ENCODE data around the gene SMG6.
A peak's percentile ranks its signal among the peaks of the same experiment; 100 is the strongest.

SMG6 gene

DNA sequence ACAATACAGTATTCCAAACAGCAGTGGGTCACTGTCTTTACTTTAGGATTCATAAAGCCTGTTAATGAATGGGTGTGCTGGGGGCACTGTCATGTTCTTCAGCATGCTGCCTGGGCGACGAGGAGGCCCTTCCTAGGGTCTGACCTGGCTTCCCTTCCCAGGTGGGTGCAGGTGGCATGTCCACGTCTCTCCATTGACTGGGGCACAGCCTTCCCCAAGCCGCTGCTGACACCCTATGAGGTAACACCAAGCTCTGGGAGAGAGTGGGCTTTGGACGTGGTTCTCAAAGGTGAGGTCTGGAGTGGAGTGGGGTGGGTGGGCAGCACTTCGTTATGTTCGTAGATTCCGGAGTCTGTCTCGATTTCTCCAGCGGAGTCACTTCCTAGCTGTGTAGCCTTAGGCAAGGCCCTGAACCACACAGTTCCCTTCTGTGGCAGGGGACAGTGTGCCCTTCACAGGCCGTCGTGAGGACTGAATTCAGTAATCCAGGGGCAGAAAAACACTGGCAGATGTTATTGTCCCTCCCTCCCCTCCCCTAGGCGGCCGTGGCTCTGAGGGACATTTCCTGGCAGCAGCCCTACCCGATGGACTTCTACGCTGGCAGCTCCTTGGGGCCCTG is 262.5 kb downstream of the SMG6 start:
- no peak for DNase-seq

DNA sequence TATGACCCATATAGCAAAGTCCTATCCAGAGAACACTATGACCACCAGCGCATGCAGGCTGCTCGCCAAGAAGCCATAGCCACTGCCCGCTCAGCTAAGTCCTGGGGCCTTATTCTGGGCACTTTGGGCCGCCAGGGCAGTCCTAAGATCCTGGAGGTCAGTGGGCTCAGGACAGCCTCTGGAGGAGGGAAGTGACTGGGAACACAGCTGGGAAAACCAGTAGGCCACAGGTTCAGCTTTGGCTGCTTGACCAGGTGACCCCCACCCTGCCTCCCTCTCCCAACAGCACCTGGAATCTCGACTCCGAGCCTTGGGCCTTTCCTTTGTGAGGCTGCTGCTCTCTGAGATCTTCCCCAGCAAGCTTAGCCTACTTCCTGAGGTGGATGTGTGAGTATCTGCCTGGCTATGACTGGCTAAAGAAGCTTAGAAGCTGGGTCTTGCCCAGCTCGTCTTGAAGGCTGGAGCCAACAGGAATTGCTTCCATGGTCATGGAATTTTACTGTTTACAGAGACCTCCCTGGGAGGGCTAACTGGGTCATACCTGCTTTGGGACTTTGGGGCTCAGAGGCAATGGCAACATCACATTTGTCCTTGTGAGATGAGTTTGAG is 263.3 kb downstream of the SMG6 start:
- no peak for DNase-seq

DNA sequence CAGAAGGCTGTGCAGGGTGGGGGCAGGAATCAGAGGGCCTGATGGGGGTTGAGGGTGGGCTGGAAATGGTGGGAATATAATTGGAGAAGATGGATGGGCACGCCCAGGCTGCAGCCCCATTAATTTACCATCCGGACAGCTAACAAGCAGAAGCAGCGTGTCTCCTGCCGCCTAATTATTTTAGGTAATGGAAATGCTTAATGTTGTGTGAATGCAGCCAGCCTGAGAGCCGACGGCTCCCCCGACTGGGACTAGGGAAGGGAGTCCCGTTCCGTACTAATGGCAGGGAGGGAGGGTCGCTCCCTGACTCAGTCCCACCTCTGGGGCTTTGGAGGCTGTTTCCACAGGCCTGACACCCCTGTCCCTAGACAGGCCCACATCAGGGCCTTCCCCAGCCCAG is 266.4 kb downstream of the SMG6 start:
- no peak for DNase-seq

DNA sequence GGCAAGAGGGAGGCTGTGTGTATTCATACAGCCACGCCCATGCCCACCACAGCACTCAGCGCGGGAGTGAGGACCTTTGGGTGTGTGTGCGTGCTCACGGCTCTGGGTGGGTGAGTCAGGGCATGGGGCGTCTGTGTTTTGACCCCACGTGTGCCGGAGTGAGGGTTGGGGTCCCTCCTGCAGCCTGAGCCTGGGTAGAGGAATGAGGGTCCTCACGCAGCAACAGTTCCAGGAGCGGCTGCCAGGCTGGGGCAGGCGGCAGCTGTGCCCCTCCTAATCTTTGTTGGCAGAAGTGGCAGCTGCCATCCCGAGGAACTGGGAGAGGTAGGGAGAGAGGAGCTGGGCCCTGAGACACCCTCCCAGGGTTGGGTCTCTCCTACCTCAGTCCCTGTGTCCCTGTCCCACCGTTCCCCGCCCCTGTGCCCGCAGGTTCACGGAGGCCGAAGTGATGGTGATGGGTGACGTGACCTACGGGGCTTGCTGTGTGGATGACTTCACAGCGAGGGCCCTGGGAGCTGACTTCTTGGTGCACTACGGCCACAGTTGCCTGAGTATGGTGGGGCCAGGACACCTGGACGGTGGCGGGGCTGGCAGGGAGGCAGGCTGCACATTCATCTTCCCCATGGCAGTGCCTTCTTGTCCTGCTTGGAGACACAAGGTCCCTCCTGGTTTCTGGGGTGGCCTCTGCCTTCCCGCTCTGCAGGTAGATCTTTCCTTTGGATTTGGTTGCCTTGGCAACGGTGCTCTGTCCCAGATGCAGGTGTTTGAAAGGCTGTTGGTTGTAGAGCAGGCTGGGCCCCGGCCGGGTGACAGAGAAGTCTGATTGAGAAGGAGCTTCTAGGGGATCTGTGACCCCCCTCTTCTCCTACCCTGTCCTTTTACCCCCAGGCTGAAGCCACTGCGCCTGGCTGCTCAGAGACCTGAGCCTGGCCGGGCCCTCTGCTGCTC is 267.8 kb downstream of the SMG6 start:
- DNase-seq = no peak

DNA sequence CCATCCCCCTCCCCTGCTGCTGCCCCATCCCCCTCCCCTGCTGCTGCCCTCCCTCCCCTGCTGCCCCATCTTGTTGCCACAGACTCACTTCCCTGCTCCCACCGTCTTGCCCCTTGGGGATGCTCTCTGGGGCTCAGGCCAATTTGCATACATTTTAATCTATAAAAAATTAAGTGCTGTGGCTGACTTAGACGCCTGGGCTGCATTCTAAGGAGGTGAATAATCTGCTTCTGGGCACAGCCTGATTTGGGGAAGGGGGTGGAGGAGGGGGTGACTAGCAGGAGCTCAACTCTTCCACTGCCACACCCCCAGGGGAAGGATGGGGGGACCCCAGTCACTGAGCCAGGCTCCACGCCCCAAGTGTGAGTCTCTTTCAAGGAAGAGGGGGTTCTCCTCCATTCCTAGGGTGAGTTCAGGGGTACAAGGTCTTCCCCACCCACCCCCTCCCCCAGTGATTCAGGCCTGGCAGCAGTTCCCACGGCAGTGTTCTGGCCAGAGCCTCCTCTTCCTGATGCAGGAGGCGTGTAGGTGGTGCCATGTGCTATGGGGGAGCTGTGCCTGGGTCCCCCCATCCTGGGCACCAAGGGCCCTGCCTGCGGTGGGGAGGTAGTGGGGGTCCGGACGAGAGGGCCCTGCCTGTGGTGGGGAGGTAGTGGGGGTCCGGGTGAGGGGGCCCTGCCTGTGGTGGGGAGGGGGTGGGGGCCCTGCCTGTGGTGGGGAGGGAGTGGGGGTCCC is 268.6 kb downstream of the SMG6 start:
- DNase-seq = no peak

DNA sequence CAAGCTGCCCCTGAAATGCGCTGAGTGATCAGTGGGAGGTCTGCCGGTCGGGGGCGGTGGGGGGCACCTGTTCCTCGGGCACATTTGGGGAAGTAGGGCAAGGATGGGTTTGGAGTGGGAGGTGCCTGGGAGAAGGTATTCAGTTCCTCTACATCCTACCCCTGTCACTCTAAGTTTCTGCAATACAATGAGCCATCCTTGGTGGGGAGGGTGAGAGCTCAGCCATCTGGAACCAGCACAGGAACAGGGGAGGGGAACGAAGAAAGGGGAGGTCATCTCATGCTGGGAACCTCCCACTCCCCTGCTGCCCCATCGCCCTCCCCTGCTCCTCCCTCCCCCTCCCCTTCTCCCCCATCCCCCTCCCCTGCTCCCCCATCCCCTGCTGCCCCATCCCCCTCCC is 269.4 kb downstream of the SMG6 start:
- DNase-seq = no peak

DNA sequence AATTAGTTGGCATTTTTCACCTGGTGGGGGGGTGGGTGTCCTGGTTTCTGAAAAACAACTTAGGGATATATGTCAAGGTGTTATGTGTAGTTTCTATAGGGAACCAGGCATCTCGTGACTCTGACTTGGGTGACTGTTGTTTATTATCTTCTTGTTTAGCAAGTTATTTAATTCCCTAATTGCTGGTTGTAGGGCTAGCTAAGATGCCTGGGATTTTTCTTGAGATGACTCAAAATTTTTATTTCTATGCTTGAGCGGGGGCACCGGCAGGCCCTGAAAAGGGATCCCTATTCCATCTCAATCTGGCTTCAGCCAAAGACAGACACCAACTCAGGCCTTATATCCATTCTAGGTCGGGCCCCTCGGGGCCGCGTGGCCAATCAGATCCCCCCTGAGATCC is 270.4 kb downstream of the SMG6 start:
- no peak for DNase-seq

DNA sequence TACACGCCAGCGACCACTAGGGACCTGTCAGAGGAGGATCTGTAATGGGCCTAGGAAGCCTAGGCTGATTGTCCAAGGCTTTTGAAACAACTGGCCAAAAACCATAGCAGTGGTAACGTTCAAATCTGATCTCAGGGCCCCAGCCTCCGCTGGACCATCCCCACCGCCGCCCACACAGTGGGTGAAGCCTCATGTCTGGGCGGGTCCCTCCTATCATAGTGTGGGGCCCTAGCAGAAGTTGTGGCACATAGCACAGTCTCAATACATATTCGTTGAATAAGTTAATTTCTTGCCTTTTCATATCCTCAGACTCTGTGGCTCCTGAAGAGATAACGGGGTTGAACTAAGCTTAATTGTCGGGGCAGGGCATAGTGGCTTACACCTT is 272.8 kb downstream of the SMG6 start:
- no peak for DNase-seq

DNA sequence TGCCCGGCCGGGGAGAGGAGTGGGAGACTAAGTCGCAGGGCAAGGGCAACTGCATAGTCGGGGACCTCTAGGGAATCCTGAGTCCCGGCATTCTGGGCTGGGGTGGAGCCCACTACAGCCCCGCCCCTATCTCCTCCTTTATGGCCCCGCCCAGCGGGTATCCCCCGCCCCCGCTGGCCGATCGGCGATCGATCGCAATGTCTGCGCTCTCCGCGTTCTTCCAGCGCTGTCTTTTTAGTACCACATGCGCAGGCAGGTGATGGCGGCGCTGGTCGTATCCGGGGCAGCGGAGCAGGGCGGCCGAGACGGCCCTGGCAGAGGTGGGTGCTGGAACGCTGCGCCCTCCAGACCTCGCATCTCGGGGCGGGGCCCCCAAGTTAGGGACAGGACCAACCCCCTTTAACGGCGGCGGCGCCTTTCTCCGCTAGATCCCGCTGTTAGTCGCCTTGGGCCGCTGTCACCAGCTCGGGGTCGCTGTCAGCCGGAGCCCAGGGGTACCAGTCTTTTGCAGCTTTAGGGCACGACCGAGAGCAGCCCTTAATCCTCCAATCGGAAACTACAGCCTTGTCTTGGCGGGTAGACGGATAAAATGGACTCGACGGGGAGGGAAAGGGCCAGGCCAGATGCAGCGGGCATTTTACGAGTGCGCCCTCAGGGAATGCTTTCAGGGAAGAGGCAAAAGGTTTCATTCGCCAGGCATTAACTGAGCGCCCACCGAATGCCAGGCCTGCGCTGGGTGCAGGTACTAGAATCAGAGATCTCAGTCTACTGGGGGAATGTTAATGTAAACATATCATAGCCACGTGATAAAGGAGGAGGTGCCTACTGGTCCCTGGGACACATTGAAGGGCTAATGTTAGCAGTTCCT is 273.4 kb downstream of the SMG6 start, which contains the start of gene DPH1:
Gene DPH1 (plus strand): TSS at position 243 of the 868 bp plus-strand sequence. CDS start 17 bp downstream, at position 260.
- DNase-seq = peak; percentile 89

DNA sequence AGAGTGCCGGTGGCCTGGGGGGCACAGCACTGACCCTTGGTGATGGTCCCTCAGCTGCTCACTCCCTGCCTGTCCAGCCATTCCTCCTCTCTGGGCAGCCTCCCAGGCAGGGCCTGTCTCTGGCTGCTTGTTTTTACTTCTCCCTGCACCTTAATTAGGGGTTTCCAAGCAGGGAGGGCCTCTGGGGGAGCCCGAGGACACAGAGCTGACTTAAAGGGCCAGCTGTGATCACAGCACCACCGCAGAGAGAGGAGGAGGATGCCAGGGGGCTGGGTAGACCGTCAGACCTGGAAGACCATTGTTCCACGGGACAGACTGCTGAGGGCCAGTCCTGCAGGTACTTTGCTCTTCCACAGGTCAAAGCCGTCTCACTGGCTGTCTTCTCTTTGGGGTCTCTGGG is 274.8 kb downstream of the SMG6 start:
- no peak for DNase-seq

DNA sequence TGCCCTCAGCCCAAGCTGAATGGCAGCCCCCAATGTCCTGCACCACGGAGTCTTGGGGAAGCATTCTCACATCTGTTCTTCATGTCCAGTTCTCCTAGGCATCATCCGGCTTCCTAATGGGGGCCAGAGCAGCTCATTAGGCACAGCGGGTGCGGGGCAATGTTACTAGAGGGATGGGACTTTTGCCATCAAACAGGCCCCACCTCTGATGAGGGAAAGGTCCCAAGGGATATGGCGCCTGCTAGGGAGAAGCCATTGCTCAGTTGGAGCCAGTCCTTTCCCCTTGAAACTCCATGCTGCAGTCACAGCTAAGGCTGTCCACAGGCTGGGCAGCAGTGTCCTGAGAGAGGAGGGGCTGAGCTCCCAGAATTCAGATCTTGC is 275.4 kb downstream of the SMG6 start:
- no peak for DNase-seq

DNA sequence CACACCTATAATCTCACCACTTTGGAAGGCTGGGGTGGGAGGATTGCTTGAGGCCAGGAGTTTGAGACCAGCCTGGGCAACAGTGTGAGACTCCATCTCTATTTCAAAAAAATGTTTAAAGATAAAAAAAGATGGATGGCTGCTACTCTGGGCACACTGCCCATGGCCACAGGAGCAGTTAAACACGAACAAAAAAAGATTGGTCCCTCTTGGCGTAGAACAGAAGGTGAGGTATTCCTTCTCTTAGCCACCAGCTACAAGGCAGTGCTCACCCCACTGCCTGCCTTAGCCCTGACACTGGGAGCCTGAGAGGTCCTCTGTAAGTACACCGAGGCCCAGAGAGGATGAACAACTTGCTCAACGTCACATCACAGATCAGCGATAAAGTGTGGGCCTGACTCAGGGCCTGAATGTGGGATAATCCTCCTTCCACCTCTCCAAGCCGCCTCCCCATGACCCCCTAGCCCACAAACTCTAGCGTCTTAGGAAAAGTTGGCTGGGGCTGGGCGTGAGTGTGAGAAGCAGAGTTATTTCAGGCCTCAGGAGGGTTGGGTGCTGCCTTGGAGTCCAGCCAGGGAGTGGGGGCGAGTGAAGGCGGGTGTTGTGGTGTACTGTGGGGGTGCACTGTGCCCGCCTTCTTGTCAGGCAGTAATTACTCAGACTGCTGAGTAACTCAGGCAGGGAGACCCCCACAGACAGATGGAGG is 275.9 kb downstream of the SMG6 start:
- DNase-seq = no peak

DNA sequence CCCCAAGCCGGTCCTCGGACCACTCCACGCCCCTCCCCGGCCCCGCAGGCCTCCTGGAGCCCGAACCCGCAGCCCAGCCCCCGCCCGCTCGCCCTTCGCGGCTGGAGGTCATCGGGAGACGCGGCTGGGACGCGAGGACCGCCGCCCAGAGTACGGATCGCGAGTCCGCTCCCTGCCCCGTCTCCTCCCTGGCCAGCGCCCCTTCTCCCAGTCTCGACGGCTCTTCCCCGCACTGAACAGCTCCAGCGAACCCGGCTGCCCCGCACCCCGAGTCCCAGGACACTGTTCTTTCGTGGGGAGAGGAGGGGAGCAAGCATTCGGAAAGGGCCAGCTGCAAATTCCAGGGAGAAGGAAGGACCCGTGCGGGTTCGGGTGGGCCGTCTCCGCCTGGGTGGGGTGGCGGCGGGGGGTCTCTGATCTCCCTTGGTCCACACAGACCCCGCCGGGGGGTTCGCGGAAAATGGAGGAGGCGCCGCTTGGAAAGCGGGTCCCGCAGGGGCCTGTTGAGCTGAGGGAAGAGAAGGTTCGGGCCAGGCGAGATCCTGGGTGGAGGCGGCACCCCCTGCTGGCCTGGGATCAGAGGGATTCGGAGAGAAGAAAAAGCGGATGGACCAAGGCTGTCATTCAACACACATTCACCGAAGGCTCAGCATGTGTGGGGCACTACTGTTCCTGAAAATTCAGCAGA is 277.8 kb downstream of the SMG6 start:
- DNase-seq = no peak

DNA sequence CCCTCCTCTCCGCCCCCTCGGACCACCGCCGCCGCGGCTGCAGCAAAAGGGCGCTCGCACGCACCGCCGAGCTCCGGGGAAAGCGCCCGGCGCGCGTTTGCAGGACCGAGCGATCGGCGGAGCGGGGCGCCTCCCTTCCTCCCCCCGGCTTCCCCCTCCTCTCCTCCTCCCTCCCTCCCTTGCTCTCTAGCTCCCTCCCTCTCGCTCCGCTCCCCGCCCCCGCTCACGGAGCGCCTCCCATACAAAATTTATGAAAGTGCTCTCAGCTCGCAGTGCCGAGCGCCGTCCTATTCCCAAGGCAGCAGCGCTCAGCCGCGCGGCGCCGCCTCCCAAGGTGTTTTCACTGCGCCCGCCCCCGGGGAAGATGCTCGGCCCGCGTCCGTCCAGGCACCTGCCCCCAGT is 278.4 kb downstream of the SMG6 start, which contains the start of gene RTN4RL1:
Gene RTN4RL1 (minus strand): TSS at position 115 of the 402 bp plus-strand sequence. CDS start 469 bp downstream, outside the sequence.
- peak; percentile 84 for DNase-seq

DNA sequence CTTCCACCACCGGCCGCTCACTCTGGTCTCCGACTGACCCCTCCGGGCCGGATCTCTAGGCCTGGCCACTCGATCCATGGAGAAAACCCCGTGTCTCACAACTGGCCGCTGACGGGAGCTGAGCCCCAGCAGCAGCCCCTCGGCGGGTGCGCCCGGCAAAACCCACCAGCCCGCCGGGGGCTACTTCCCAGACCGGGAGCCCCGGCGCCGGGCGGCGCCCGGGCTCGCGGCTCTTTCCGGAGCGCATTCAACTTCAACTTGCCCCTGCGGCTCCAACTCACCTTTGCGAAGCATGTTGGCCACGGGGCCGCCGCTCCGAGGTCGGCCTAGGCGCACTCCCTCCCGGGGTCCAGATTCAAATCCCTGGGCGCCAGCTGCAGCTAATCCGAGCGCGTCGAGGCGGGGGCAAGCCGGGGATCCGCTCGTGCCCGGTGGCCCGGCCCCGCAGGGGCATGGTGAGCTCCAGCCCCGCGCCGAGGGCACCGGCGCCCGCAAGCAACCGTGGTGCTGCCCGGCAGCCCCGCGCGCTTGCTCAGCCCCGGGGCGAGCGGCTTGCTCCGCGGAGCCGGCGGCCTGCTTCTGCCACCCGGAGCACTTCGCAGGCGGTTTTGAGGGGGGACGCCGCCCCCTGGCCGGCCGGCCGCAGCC is 278.9 kb downstream of the SMG6 start:
- DNase-seq = no peak

DNA sequence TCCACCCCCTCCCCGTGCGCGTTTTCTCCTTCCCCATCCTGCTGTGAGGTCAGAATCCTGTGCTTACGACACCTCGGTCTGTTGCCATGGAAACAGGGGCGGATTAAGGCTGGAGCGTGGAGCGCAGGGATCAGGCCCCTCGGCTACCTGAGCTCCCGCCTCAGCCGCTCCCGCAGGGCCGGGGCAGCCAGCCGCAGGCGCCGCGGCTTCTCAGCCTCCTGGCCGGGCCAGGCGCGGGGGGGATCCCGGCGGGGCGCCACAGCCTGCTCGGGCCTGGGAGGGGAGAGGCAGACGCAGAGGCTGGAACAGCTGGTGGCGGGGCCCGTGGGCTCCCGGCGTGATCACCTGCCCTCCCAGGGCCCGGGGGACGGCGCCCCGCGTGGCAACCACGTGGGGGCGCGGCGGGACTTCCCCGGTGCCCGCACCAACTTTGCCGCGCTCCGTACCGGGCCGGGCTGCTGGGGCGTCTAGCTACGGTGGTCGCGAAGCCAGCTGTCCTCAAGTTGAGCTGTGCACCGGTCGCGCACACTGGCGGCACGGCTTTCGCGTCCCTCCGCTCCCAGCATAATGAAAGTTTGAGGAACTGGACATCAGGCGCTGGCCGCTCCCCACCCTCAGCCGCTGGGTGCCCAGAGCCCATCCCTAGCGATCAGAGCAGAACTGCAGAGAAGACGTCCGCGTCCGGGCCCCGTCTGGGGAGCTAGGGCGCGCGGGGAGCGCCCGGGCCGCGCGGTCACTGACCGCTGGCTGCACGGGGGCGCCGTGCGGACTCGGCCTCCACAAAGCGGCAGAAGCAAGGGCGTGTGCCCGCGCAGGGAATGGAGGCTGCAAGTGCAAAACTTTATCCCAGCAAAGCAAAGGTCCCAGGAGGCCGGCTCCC is 279.7 kb downstream of the SMG6 start:
- DNase-seq = peak; percentile 60

DNA sequence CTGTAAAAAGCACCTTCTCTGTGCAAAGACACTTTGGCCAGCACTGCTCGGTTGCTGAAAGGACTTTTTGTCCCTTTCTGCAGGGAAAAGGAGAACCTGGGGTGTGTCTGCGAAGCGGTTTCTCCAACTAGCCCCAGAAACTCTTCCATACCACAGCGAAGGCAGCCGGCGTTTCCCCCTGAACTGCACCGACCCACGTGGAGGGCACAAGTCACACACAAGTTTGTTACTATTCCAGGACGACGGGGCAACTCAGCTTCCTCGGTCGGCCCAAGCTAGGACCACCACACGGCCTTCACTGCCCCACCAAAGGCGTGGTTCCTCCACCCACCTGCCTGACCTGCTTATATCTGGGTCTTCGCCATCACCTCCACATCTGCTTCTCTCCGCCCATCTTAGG is 280.3 kb downstream of the SMG6 start:
- no peak for DNase-seq

DNA sequence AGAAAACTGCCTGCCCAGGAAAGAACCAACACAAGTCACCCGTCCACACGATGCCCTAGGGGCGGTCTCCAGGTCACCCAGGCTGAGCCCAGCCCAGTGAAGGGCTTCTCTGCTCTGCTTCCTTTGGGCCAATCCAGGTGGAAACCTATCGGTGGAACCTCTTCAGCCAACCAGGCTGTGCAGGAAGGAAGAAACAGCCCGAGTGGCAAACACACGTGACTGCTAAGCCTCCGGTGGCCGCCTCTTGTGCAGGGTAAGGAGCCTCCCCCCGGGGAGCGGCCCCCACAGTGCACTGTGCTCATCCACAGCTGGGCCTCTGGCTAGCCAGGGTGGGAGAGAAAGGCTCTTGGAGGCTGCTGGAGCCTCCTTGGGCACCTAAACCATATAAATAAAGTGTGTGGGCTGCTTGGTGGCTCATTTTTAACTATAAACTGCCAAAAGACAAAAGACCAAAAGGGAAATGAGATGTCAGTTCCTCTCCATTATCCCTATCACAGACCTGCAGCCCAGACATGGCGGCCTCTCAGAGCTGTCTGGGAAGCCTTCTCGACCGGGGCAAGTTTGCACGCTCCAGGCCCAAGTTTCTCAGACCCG is 280.8 kb downstream of the SMG6 start:
- no peak for DNase-seq

DNA sequence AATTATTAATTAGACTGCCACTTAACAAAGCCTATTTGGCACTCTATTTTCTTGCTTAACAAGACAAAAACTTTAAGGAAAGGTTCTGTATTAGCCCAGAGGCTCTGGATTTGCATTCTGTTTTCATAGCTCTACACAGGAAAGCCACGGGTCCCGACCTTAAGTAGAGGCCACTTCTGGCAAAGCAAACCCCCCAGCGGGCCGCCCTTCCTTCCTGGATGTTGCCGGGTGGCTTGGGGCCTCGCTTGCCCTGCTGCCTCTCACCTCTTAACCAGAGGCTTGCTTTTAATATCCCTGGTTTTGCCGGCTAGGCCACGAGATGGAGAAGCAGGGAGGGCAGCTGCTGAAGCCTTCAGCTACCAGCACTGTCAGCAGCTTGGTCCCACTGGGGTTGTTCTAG is 282.9 kb downstream of the SMG6 start:
- DNase-seq = no peak
